Stimulated activated CD4-positive, alpha-beta T cell treated with anti-CD3 and anti-CD28 coated beads, Interleukin-2, amount 100 ng/mL, for 48 hours (primary cell): ENCODE measurements around the gene XRCC6.
"Not testable (repeated sequence)": the region's sequence is repeated elsewhere in the genome, so short reads cannot be mapped to it uniquely, and the experiment has no call there.

Experiments
- DNase-seq, 2 donors: peaks; one replicate each; pipeline ENCODE4 v3.0.0-alpha.2; 2020

XRCC6 gene

DNA sequence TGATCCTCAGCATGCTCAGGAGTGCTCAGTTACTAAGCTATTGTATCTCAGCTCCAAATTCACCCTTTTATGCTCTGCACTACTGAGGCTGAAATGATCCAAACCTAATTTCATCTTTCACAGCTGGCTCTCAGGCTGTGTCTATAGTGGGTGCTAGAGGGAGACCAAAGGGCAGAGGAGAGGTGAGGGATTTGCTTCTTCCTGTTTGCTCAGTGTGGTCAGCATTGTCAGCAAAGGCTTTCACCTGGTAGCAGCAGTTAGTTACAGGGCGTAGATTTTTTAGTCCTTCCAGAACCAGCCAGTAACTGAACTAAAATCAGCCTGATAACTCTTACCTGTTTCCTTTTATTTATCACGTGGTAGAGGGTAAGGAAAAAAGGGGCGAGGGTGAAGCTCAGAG lies 33.2 kb downstream of the XRCC6 start:
- DNase-seq: no peak

DNA sequence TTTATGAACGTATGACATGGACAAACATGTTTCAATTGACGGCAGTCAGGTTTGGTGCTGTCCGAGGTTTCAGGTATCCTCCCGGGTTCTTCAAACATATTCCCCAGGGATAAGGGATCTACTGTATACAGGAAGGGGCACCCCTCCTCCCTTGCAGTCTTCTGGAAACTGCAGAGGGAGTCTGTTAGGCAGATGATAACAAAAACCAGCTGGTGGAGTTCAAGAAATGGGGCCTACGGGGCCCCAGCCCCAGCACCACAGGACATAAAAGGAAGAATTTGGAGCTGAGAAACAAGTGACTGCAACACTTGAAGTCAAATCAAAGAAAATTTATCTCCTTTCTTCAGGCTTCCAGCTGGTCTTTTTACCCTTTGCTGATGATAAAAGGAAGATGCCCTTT lies 35.5 kb downstream of the XRCC6 start:
- no peak for DNase-seq

DNA sequence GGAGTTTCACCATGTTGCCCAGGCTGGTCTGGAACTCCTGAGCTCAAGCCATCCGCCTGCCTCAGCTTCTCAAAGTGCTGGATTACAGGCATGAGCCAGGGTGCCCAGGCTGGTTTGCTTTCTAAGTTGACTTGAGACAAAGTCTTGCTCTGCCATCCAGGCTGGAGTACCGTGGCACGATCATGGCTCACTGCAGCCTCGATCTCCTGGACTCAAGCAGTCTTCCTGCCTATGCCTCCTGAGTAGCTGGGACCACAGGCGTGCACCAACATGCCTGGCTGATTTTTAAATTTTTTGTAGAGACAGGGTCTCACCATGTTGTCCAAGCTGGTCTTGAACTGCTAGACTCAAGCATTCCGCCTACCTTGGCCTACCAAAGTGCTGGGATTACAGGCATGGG lies 36.6 kb downstream of the XRCC6 start:
- DNase-seq: no peak

DNA sequence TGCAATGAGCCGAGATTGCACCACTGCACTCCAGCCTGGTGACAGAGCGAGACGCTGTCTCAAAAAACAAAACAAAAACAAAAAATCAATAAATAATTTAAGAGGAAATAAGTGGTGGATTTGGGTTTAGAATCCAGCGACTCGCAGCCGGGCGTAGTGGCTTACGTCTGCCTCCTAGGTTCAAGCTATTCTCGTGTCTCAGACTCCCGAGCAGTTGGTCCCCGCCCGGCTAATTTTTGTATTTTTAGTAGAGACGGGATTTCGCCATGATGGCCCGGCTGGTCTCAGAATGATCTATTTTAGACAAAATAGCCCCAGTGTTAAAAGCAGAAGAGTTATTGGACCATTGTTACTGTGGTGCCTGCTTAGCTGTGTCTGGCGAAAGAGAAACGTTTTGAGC lies 37.8 kb downstream of the XRCC6 start:
- no peak for DNase-seq

DNA sequence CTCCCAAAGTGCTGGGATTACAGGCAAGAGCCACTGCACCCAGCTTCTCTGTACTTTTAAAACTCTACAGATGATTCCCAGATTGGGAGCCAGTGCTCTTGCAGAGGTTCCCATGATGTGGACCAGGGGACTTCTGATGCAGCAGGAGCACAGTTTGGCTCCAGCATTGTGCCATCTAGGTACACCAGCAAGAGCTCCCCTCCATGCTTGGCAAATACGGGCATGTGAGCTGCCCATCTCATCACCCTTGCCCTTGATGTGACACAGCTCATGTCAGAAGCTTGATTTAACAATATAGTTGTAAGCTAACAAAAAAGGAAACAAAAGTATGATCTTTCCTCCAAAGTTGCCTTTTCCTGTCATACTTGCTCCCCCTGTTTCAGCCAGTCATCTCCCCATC lies 38.8 kb downstream of the XRCC6 start:
- DNase-seq: no peak

- no peak for DNase-seq
Observed at GRCh38 chr22:41660416-41660815, 39.3 kb downstream of the XRCC6 start.

GRCh38 chr22:41661088-41661487 lies 40.0 kb downstream of the XRCC6 start:
- DNase-seq: no peak

- DNase-seq: no peak
Observed at GRCh38 chr22:41661713-41662112, 40.6 kb downstream of the XRCC6 start.

GRCh38 chr22:41663594-41663993 lies 42.5 kb downstream of the XRCC6 start:
- DNase-seq: not testable (repeated sequence)

GRCh38 chr22:41664490-41664889 lies 43.4 kb downstream of the XRCC6 start:
- no peak for DNase-seq

- DNase-seq: no peak
Observed at GRCh38 chr22:41664951-41665350, 43.9 kb downstream of the XRCC6 start.

DNA sequence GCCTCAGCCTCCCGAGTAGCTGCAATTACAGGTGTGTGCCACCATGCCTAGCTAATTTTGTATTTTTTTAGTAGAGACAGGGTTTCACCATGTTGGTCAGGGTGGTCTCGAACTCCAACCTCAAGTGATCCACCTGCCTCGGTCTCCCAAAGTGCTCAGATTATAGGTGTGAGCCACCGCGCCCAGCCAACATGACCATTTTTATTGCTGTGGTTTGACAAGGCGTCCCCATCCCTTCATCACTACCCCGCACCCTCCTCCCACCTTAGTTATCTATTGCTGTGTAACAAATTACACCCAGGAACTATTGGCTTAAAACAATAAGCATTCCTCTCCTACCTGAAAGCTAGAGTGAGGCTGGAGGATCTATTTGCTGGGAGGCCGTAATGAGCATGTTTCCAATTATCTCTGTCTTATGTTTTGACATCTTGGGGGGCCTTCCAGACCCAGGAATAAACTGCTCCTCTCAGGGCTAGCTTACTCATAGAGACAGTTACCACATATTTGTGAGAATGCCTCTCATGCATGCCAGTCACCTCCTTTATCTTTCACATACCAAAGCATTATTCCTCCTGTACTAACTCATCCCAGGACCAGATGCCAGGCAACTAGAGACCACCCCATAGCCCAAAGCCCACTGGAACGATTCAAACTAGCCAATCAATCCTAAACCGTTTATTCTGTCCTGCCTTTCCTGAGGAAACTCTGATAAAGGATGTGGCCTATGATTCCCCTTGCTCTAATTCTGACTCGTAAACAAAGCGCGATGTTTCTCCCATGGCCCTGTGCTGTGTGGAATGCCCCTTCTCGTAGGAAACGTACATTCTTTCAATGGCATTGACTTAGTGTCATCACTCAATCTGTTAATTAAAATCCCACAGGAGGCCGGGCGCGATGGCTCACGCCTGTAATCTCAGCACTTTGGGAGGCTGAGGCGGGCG lies 48.1 kb downstream of the XRCC6 start:
- no peak for DNase-seq

- DNase-seq: not testable (repeated sequence)
Observed at GRCh38 chr22:41672096-41672495, 51.0 kb downstream of the XRCC6 start.

GRCh38 chr22:41672780-41673509 lies 51.9 kb downstream of the XRCC6 start:
- no peak for DNase-seq

DNA sequence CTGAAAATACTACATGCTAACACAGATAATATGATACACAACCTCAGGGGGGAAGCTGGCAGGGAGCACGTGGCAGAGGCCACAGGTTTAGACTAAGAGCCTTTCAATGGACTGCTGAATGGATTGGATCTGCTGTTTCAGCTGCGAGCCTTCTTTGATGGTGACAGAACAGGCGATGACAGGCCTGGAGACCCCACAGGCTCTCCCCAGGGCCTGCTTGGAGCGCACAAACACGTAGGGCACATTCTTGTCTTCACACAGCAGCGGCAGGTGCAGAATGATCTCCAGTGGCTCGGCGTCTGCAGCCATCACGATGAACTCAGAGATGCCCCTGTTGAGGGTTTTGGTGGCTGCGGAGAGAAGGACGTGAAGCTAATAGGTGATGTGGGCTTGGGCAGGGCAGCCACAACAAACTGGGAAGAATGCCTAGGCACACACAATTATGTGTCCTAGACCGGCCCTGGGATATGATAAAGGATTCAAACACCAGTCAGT lies 53.8 kb downstream of the XRCC6 start:
- no peak for DNase-seq

DNA sequence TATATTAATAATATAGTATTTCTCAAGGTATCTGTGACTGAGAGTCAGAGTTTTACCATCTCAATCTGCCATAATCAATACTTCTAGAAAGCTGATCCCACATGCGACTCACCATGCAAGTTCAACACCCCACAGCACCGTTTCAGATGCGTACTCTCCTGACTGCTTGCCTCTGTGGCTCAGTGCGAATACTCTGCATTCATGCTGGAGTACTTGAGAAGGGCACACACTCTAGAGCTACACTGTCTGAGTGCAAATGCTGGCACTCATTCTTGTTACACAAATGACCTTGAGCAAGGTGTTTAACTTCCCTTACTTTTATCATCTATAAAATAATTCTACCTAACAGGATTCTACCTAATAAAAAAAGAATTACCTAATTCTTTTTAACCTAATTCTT lies 55.0 kb downstream of the XRCC6 start:
- no peak for DNase-seq

GRCh38 chr22:41681616-41682015 lies 60.5 kb downstream of the XRCC6 start:
- DNase-seq: no peak

DNA sequence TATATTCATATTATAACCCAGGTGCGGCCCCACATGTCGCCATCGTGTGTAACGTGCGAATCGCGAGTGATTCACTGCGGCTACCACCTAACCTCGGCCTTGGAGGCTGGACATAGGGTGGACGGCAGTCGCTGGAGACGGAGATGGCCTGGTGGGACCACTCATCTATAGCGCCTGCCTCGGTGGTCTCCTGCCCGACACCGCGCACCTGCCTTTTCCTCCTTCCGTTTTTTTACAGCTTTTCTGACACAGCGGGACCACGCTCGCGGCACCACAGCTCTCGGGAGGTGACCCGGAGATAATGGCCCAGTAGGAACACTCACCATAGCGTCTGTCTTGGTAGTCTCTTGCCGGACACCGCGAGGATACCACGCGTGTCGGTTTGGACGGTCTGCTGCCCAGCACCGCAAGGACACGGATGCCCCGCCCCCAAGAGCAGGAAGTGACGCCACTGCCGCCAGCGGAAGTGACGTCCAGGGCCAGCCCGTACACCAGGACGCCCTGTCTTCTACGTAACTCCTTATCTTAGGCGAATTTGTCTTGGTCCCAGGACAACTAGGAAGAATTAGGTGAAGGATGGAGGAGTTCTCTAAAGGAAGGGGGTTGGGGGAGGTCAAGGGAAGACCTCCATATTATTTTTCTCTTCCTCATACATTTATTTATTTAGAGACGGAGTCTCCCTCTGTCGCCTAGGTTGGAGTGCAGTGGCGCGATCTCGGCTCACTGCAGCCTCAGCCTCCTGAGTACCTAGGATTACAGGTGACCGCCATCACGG lies 61.1 kb downstream of the XRCC6 start:
- DNase-seq: peak; percentile 75 to 78

DNA sequence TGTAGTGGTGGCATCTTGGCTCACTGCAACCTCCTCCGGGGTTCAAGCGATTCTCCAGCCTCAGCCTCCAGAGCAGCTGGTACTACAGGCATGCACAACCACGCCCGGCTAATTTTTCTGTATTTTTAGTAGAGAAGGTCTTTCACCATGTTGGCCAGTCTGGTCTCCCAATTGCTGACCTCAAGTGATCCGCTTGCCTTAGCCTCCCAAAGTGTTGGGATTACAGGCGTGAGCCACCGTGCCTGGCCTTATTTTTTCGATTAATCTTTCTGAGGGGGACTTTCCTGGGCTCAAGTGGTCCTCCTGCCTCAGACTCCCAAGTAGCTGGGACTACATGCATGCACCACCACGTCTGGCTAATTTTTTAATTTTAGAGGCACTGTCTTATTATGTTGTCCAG lies 62.0 kb downstream of the XRCC6 start:
- no peak for DNase-seq

DNA sequence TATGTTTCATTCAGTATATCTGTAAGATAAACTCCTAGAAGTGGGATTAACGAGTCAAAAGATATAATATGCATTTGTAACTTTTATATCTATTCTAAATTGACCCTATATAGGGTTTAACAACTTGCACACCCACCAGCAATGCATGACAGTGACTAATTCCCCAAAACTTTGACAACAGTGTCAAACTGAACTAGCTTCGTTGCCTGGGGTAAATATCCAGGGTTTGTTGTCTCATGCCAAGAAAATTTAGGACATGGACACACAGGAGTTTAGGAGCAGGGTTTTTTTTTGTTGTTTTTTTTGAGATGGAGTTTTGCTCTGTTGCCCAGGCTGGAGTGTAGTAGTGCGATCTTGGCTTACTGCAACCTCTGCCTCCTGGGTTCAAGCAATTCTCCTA lies 62.5 kb downstream of the XRCC6 start:
- DNase-seq: no peak

DNA sequence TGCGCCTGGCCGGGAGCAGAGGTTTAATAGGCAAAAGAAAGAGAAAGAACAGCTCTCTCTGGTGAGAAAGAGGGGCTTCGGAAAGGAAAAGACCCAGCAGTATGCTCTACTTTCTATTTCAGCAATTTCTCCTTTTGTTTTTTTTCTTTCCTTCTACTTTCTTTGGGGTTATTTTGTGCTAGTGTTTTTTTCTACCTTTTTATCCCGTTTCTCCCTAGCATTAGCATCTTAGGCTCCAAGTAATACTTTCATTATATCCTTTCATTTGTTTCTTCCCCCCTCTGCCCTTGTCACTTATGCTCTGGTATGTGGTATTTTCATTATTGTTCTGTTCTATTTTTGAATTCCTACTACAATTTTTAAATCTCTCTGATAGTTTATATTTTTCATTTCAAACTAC lies 63.1 kb downstream of the XRCC6 start:
- DNase-seq: no peak

- not testable (repeated sequence) for DNase-seq
Observed at GRCh38 chr22:41686890-41687289, 65.8 kb downstream of the XRCC6 start.

GRCh38 chr22:41687901-41688364 lies 66.8 kb downstream of the XRCC6 start:
- DNase-seq: no peak
